Measurements from ENCODE around the gene CARMIL1. TPM values are rescaled to one million over a fixed set of nuclear protein-coding genes. Genes with fewer than 3 reads are reported as not detected.

CARMIL1 gene
- total RNA-seq: 17.7 and 20.6 TPM in 2 replicates

DNA sequence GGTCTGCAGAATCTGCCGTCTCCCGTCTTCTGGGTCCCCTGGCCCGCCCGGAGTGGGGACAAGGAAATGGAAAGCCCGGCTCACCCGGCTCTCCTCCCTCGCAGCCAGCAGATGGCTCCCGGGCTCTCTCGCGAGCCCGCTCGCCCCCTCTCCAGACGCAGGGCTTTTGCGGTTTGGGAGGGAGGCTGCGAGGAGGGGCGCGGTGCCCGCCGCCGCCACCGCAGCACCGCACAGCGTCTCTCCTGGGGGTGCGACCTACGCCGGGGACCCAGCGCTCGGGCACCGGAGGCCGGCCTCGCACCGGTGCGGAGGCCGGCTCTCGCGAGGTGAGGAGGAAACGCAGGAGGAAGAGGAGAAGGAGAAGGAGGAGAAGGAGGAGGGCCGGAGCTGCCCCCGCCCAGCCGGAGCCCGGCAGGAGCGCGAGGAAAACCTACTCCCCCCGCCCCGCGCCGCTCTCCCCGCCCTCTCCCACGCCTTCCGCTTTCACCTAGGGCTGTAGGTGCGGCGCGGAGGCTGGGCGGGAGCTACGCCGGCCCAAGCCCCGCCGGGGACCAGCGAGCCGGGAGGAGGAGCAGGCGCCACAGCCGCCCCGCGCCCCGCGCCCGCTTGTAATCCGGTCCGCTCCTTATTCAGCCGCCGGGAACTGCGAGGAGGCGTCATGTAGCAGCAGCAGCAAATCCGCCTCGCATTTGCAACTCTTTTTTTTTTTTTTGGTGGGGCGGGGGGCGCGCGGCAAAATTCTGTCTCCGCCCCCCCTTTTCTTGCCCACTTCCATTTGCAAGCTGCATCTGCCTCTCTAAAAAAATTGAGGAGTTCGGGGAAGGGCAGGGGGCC, at the start of gene CARMIL1:
Gene CARMIL1, plus strand, starts transcription at position 461 of the 834 bp plus-strand sequence. CDS start 422 bp downstream, outside the sequence.

GRCh38 chr6:25652007-25652515, 372.9 kb downstream of the CARMIL1 start, which contains the start of gene SCGN:
TSS of gene SCGN (plus strand) at chr6:25652215. CDS start at chr6:25652404, 189 bp downstream.

All from bronchial smooth muscle cell (primary cell).